OCI-LY1 (cell line): ENCODE measurements around the gene FAM222A.

ENCODE experiments used
- H2AFZ ChIP-seq: fragments of 200-600 bp; sonication (generic), shearing (Covaris generic); 2 replicates; pipeline ENCODE4 v1.6.0; 2014; ENCODE audit warnings: antibody characterized with exemption, mild to moderate bottlenecking, low read length
- H3F3A ChIP-seq: fragments of 200-600 bp; sonication (generic), shearing (Covaris generic); 2 replicates; pipeline ENCODE4 v1.6.0; 2014; ENCODE audit warnings: mild to moderate bottlenecking, antibody characterized with exemption, low read length, moderate library complexity; ENCODE audit not compliant: insufficient read depth
- H3K27ac ChIP-seq: fragments of 200-600 bp; sonication (generic); 2 replicates; pipeline ENCODE4 v1.5.1; 2014; ENCODE audit warnings: low read length, mixed run types, mild to moderate bottlenecking, low read depth; ENCODE audit not compliant: poor library complexity, severe bottlenecking
- H3K27me3 ChIP-seq: fragments of 200-600 bp; sonication (generic); 2 replicates; pipeline ENCODE4 v1.6.0; 2014; ENCODE audit warnings: antibody characterized with exemption, mild to moderate bottlenecking, low read length, moderate library complexity; ENCODE audit not compliant: insufficient read depth
- H3K36me3 ChIP-seq: fragments of 200-600 bp; sonication (generic); 2 replicates; pipeline ENCODE4 v1.6.1; 2014; ENCODE audit warnings: mild to moderate bottlenecking, antibody characterized with exemption, low read length, moderate library complexity, mixed read lengths; ENCODE audit not compliant: insufficient read depth
- H3K4me1 ChIP-seq: fragments of 200-600 bp; sonication (generic); 2 replicates; pipeline ENCODE4 v1.5.1; 2014; ENCODE audit warnings: mild to moderate bottlenecking, low read length, moderate library complexity; ENCODE audit not compliant: insufficient read depth, severe bottlenecking
- H3K4me2 ChIP-seq: fragments of 200-600 bp; sonication (generic), shearing (Covaris generic); 2 replicates; pipeline ENCODE4 v1.6.1; 2014; ENCODE audit warnings: low read length
- H3K4me3 ChIP-seq: fragments of 200-600 bp; sonication (generic); 2 replicates; pipeline ENCODE4 v1.5.1; 2014; ENCODE audit warnings: low read length, low read depth, mild to moderate bottlenecking, mixed read lengths; ENCODE audit not compliant: poor library complexity, severe bottlenecking
- H3K79me2 ChIP-seq: fragments of 200-600 bp; shearing (Covaris generic); 2 replicates; pipeline ENCODE4 v1.6.1; 2016; ENCODE audit warnings: mixed run types, low read length, mixed read lengths; ENCODE audit not compliant: insufficient read depth
- H3K9ac ChIP-seq: fragments of 200-600 bp; sonication (generic), shearing (Covaris generic); 2 replicates; pipeline ENCODE4 v1.6.1; 2014; ENCODE audit warnings: mild to moderate bottlenecking, low read length, mixed read lengths
- H3K9me2 ChIP-seq: fragments of 200-600 bp; sonication (generic), shearing (Covaris generic); 2 replicates; pipeline ENCODE4 v1.6.1; 2014; ENCODE audit warnings: low read depth, mild to moderate bottlenecking, low read length, mixed read lengths
- H3K9me3 ChIP-seq: fragments of 200-600 bp; shearing (Covaris generic); 2 replicates; pipeline ENCODE4 v1.6.1; 2014; ENCODE audit warnings: low read length, mixed read lengths
- H4K20me1 ChIP-seq: fragments of 200-600 bp; sonication (generic), shearing (Covaris generic); 2 replicates; pipeline ENCODE4 v1.6.0; 2016; ENCODE audit warnings: mild to moderate bottlenecking, low read length; ENCODE audit not compliant: insufficient read depth
- EZH2 ChIP-seq: fragments of 200-600 bp; sonication (generic), shearing (Covaris generic); IDR thresholded peaks from 2 replicates; pipeline ENCODE4 v1.8.0; 2017; ENCODE audit warnings: borderline replicate concordance, mixed run types, mild to moderate bottlenecking, antibody characterized with exemption, low read length, moderate library complexity, mixed read lengths
- TF ChIP-seq, protein P1 (sequence below): fragments of 200-600 bp; sonication (generic), shearing (Covaris generic); IDR thresholded peaks from 2 replicates; pipeline ENCODE4 v1.5.1; 2017; ENCODE audit warnings: mild to moderate bottlenecking, antibody characterized with exemption, low read length, moderate library complexity, mixed read lengths

Gene FAM222A

DNA sequence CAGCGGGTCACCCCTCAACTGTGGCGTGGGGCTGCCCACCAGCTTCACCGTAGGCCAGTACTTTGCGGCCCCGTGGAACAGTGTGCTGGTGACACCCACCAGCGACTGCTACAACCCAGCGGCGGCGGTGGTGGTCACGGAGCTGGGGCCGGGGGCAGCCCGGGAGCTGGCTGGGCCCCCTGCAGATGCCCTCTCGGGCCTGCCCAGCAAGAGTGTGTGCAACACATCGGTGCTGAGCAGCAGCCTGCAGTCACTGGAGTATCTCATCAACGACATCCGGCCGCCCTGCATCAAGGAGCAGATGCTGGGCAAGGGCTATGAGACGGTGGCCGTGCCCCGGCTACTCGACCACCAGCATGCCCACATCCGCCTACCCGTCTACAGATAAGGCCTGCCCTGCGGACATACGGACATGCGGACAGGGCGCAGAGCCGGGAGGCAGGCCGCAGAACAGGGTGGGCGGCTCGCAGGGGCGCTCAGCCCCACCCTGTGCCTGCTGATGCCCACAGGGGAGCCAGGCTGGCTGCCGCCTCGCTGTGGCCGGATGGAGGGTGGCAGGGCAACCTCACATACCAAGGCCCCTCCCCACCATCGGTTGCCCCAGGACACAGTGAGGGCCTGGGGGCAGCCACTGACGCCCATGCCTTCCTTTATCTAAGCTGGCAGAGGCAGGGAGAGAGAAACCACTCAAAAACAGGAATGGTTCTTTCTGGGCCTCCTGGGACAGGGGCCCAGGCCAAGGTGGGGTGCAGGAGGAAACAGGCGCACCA is 55.5 kb downstream of the FAM222A start:
- no peak overlapping the region for H2AFZ ChIP-seq
- no peak overlapping the region for H3K27ac ChIP-seq
- no peaks in the 10 kb centered on the region for H3F3A ChIP-seq
- no peaks in the 10 kb centered on the region for H3K4me1 ChIP-seq
- TF ChIP-seq, protein P1, sequence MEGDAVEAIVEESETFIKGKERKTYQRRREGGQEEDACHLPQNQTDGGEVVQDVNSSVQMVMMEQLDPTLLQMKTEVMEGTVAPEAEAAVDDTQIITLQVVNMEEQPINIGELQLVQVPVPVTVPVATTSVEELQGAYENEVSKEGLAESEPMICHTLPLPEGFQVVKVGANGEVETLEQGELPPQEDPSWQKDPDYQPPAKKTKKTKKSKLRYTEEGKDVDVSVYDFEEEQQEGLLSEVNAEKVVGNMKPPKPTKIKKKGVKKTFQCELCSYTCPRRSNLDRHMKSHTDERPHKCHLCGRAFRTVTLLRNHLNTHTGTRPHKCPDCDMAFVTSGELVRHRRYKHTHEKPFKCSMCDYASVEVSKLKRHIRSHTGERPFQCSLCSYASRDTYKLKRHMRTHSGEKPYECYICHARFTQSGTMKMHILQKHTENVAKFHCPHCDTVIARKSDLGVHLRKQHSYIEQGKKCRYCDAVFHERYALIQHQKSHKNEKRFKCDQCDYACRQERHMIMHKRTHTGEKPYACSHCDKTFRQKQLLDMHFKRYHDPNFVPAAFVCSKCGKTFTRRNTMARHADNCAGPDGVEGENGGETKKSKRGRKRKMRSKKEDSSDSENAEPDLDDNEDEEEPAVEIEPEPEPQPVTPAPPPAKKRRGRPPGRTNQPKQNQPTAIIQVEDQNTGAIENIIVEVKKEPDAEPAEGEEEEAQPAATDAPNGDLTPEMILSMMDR, result no peak
- no peak for TF ChIP-seq EZH2
- no peaks in the 10 kb centered on the region for H4K20me1 ChIP-seq
- H3K9ac ChIP-seq, result no peak overlapping the region
- no peaks in the 10 kb centered on the region for H3K9me2 ChIP-seq
- H3K4me3 ChIP-seq, result no peak overlapping the region
- no peaks in the 10 kb centered on the region for H3K79me2 ChIP-seq
- H3K9me3 ChIP-seq, result no peaks in the 10 kb centered on the region
- no peaks in the 10 kb centered on the region for H3K36me3 ChIP-seq
- H3K4me2 ChIP-seq, result no peak overlapping the region
- no peaks in the 10 kb centered on the region for H3K27me3 ChIP-seq

GRCh38 chr12:109770104-109770860 is 56.7 kb downstream of the FAM222A start:
- Histone ChIP-seq H2AFZ (no peak overlapping the region), H3K9me2 (no peaks in the 10 kb centered on the region), H4K20me1 (no peaks in the 10 kb centered on the region)

GRCh38 chr12:109770861-109771670 is 57.4 kb downstream of the FAM222A start:
- Histone ChIP-seq H3K4me1 (no peaks in the 10 kb centered on the region), H2AFZ (no peak overlapping the region)

More at GRCh38 chr12:109770104-109770860, 56.7 kb downstream of the FAM222A start:
- Histone ChIP-seq H3K9me3 (no peaks in the 10 kb centered on the region), H3K4me1 (no peaks in the 10 kb centered on the region), H3K4me2 (no peak overlapping the region), H3K79me2 (no peaks in the 10 kb centered on the region), H3K36me3 (no peaks in the 10 kb centered on the region), H3F3A (no peaks in the 10 kb centered on the region), H3K27me3 (no peaks in the 10 kb centered on the region), H3K4me3 (no peak overlapping the region), H3K27ac (no peak overlapping the region), H3K9ac (no peak overlapping the region)
- no peak for TF ChIP-seq EZH2
- TF ChIP-seq, protein P1, result no peak

More at GRCh38 chr12:109770861-109771670, 57.4 kb downstream of the FAM222A start:
- Histone ChIP-seq H3K9me3 (no peaks in the 10 kb centered on the region), H3K9ac (no peak overlapping the region), H3K79me2 (no peaks in the 10 kb centered on the region), H3K4me3 (no peak overlapping the region), H4K20me1 (no peaks in the 10 kb centered on the region), H3F3A (no peaks in the 10 kb centered on the region), H3K9me2 (no peaks in the 10 kb centered on the region), H3K27me3 (no peaks in the 10 kb centered on the region), H3K27ac (no peak overlapping the region), H3K36me3 (no peaks in the 10 kb centered on the region), H3K4me2 (no peak overlapping the region)
- TF ChIP-seq, protein P1, result no peak
- TF ChIP-seq EZH2, result no peak
